ENCODE results near the gene FUT8. TPM values are rescaled to one million over a fixed set of nuclear protein-coding genes. Genes with fewer than 3 reads are reported as not detected.
"Not testable (repeated sequence)": the region's sequence is repeated elsewhere in the genome, so short reads cannot be mapped to it uniquely, and the experiment has no call there.

The FUT8 gene
- total RNA-seq, 1 donor from 2014 or later, result 7.8 TPM

GRCh38 chr14:65627315-65627714 lies 214.8 kb downstream of the FUT8 start:
- TF ChIP-seq CTCF (IDR thresholded peaks at IDR 0.05; ENCODE audit: borderline replicate concordance), result no peak
- Histone ChIP-seq H3K27me3 (ENCODE audit: low read depth) (no peaks in the 10 kb centered on the region), H3K4me1 (peaks cover 5% of the 10 kb centered on the region), H3K36me3 (peaks cover 24% of the 10 kb centered on the region), H3K27ac (replicated peaks) (no peak overlapping the region), H3K9me3 (replicated peaks) (no peaks in the 10 kb centered on the region), H3K4me3 (no peak overlapping the region)
- no peak for DNase-seq
- intact Hi-C loops (cut with micrococcal nuclease), result no loop called here

GRCh38 chr14:65628664-65629063 lies 216.1 kb downstream of the FUT8 start:
- no peaks in the 10 kb centered on the region for H3K9me3 ChIP-seq (replicated peaks)
- TF ChIP-seq CTCF (IDR thresholded peaks at IDR 0.05; ENCODE audit: borderline replicate concordance), result no peak
- H3K36me3 ChIP-seq, result peaks cover 28% of the 10 kb centered on the region
- H3K4me1 ChIP-seq, result peaks cover 5% of the 10 kb centered on the region
- intact Hi-C loops (cut with micrococcal nuclease), result no loop called here
- H3K27ac ChIP-seq (replicated peaks), result no peak overlapping the region
- no peak for DNase-seq
- H3K27me3 ChIP-seq (ENCODE audit: low read depth), result no peaks in the 10 kb centered on the region
- no peak overlapping the region for H3K4me3 ChIP-seq

GRCh38 chr14:65631040-65631439 lies 218.5 kb downstream of the FUT8 start:
- no peaks in the 10 kb centered on the region for H3K27me3 ChIP-seq (ENCODE audit: low read depth)
- H3K36me3 ChIP-seq, result peaks cover 37% of the 10 kb centered on the region
- no peak for TF ChIP-seq CTCF (IDR thresholded peaks at IDR 0.05; ENCODE audit: borderline replicate concordance)
- intact Hi-C loops (cut with micrococcal nuclease), result no loop called here
- no peaks in the 10 kb centered on the region for H3K4me1 ChIP-seq
- H3K9me3 ChIP-seq (replicated peaks), result peaks cover 18% of the 10 kb centered on the region
- DNase-seq, result no peak
- no peak overlapping the region for H3K4me3 ChIP-seq
- H3K27ac ChIP-seq (replicated peaks), result no peak overlapping the region

GRCh38 chr14:65632487-65632886 lies 220.0 kb downstream of the FUT8 start:
- intact Hi-C loops (cut with micrococcal nuclease), result no loop called here
- Histone ChIP-seq H3K4me1 (no peaks in the 10 kb centered on the region), H3K27ac (replicated peaks) (no peak overlapping the region), H3K27me3 (ENCODE audit: low read depth) (no peaks in the 10 kb centered on the region), H3K36me3 (peaks cover 37% of the 10 kb centered on the region), H3K9me3 (replicated peaks) (peaks cover 19% of the 10 kb centered on the region), H3K4me3 (no peak overlapping the region)
- no peak for TF ChIP-seq CTCF (IDR thresholded peaks at IDR 0.05; ENCODE audit: borderline replicate concordance)
- no peak for DNase-seq

- H3K4me3 ChIP-seq; DNase-seq; H3K27me3 ChIP-seq (ENCODE audit: low read depth); intact Hi-C loops (cut with micrococcal nuclease); H3K27ac ChIP-seq (replicated peaks); H3K4me1 ChIP-seq: not testable (repeated sequence)
- H3K36me3 ChIP-seq, result peaks cover 37% of the 10 kb centered on the region
- peaks cover 19% of the 10 kb centered on the region for H3K9me3 ChIP-seq (replicated peaks)
These were observed 221.1 kb downstream of the FUT8 start for GRCh38 chr14:65633666-65634065.

GRCh38 chr14:65637780-65638179 lies 225.2 kb downstream of the FUT8 start:
- Histone ChIP-seq H3K36me3 (peaks cover 9% of the 10 kb centered on the region), H3K27me3 (ENCODE audit: low read depth) (no peaks in the 10 kb centered on the region), H3K4me1 (no peaks in the 10 kb centered on the region), H3K27ac (replicated peaks) (no peak overlapping the region), H3K4me3 (no peak overlapping the region), H3K9me3 (replicated peaks) (peaks cover 19% of the 10 kb centered on the region)
- DNase-seq, result no peak
- intact Hi-C loops (cut with micrococcal nuclease), result no loop called here
- no peak for TF ChIP-seq CTCF (IDR thresholded peaks at IDR 0.05; ENCODE audit: borderline replicate concordance)
